Panc1 (cell line): ENCODE data around the gene TMEM253. TPM values are rescaled to one million over a fixed set of nuclear protein-coding genes. Genes with fewer than 3 reads are reported as not detected.

Experiments
- ATAC-seq: fragments of 200-7000 bp; cut with Tn5 transposase; 2 replicates; pipeline ENCODE4 v1.9.1; 2020; ENCODE audit warnings: mild to moderate bottlenecking, moderate library complexity
- BruUV-seq: library from RNA; stranded (reverse); fragments of 400-500 nt; replicated peaks from 2 replicates; lab custom pipeline; 2021; lab: Mats Ljungman, UMichigan
- CTCF ChIA-PET: fragments of 300-600 bp; sonication (Branson Sonifier 250); formaldehyde crosslinking; loops from one replicate; lab custom pipeline; 2022; ENCODE audit warnings: antibody characterized with exemption; lab: Charles Lee
- POLR2A ChIA-PET: fragments of 300-600 bp; sonication (Branson Sonifier 250); formaldehyde crosslinking; loops from one replicate; lab custom pipeline; 2022; ENCODE audit warnings: antibody characterized with exemption; lab: Charles Lee
- DNase-seq: peaks from one replicate; pipeline ENCODE4 v3.0.0-alpha.2; 2010; ENCODE audit warnings: low read depth, low spot score
- H3K27ac ChIP-seq: 2 replicates; pipeline ENCODE4 v1.5.1; 2011; ENCODE audit warnings: mild to moderate bottlenecking, low read length, inconsistent platforms
- H3K27me3 ChIP-seq: fragments of 200-500 bp; sonication (Bioruptor generic); 2 replicates; pipeline ENCODE4 v1.6.0; 2014; ENCODE audit warnings: low read length, inconsistent platforms; ENCODE audit not compliant: control insufficient read depth, insufficient read depth
- H3K36me3 ChIP-seq: fragments of 200-500 bp; sonication (Bioruptor generic); 2 replicates; pipeline ENCODE4 v1.5.1; 2014; ENCODE audit warnings: inconsistent platforms, mild to moderate bottlenecking, low read length, moderate library complexity; ENCODE audit not compliant: control insufficient read depth, insufficient read depth
- H3K4me1 ChIP-seq: 2 replicates; pipeline ENCODE4 v1.5.1; 2011; ENCODE audit warnings: inconsistent platforms, mild to moderate bottlenecking, low read length, moderate library complexity; ENCODE audit not compliant: control insufficient read depth, insufficient read depth
- H3K4me3 ChIP-seq, 2 experiments: 2 replicates each; pipeline ENCODE4 v1.5.1; 2011 to 2012; ENCODE audit warnings: low read depth in 2 of 2, low read length in 2 of 2, mild to moderate bottlenecking in 2 of 2, inconsistent platforms in 1 of 2, moderate library complexity in 1 of 2
- H3K9me3 ChIP-seq: fragments of 200-500 bp; sonication (Bioruptor generic); 2 replicates; pipeline ENCODE4 v1.5.1; 2014; ENCODE audit warnings: low read depth, mild to moderate bottlenecking, inconsistent platforms, low read length, moderate library complexity; ENCODE audit not compliant: control insufficient read depth, insufficient read depth
- CTCF ChIP-seq: fragments of 450-650 bp; IDR thresholded peaks from 2 replicates; pipeline ENCODE4 v1.5.1; 2017; ENCODE audit warnings: mild to moderate bottlenecking
- POLR2AphosphoS5 ChIP-seq: IDR thresholded peaks from 2 replicates; pipeline ENCODE4 v1.6.1; 2012; ENCODE audit warnings: mild to moderate bottlenecking, low read depth, low read length, moderate library complexity
- REST ChIP-seq, 2 experiments: IDR thresholded peaks; 2 replicates each; pipeline ENCODE4 v1.6.1; 2011 to 2012; ENCODE audit warnings: low read depth in 2 of 2, control low read depth in 1 of 2, low read length in 1 of 2, mild to moderate bottlenecking in 1 of 2, moderate library complexity in 1 of 2; ENCODE audit not compliant: insufficient read depth in 1 of 2
- SIN3A ChIP-seq: IDR thresholded peaks from 2 replicates; pipeline ENCODE4 v1.6.1; 2012; ENCODE audit warnings: low read depth, mild to moderate bottlenecking, low read length, moderate library complexity, borderline replicate concordance; ENCODE audit not compliant: insufficient read depth
- TCF7L2 ChIP-seq: IDR thresholded peaks from 2 replicates; pipeline ENCODE4 v1.6.1; 2011; ENCODE audit warnings: mild to moderate bottlenecking, low read depth, low read length, inconsistent platforms
- in situ Hi-C: cut with HindIII; loops from 2 replicates; pipeline ENCODE4 v1.10.0; 2016; ENCODE audit warnings: low sequenced_read_pairs, low pct_unique_long_range_greater_than_20kb
- intact Hi-C: fragments of 100-400 bp; cut with micrococcal nuclease; formaldehyde crosslinking; loops from one replicate; pipeline ENCODE4 v1.10.0; 2022; ENCODE audit not compliant: unreplicated experiment
- total RNA-seq: library from RNA; stranded (reverse); gene quantifications from one replicate; pipeline ENCODE4 v1.2.1, GENCODE V29; 2021; ENCODE audit not compliant: unreplicated experiment

TMEM253 gene
- total RNA-seq, 1 experiment from 2014 or later, result 0.33 TPM

GRCh38 chr14:21054123-21054767, 46.6 kb upstream of the TMEM253 start:
- H3K36me3 ChIP-seq, result no peaks in the 10 kb centered on the region
- H3K9me3 ChIP-seq, result no peaks in the 10 kb centered on the region
- no peak for DNase-seq
- BruUV-seq, result no TSS peak
- intact Hi-C loops (no loop called here), in situ Hi-C loops (no loop called here)
- ChIA-PET CTCF (interaction anchor here (0.6 kb wide), 1 partner anchor 33 kb away, joined by 4 read pairs; no protein-coding TSS in a partner anchor), POLR2A (no interaction called here)
- ATAC-seq, result no peak
- H3K27ac ChIP-seq, result no peak overlapping the region
- TF ChIP-seq TCF7L2, result no peak
- TF ChIP-seq CTCF, result no peak
- no peak for TF ChIP-seq POLR2AphosphoS5
- no peaks in the 10 kb centered on the region for H3K27me3 ChIP-seq
- no peak overlapping the region for H3K4me3 ChIP-seq
- H3K4me1 ChIP-seq, result no peaks in the 10 kb centered on the region

- in situ Hi-C loops, result no loop called here
These were observed 46.1 kb upstream of the TMEM253 start for GRCh38 chr14:21054768-21055145.

More at GRCh38 chr14:21054768-21055145, 46.1 kb upstream of the TMEM253 start:
- no TSS peak for BruUV-seq
- ATAC-seq (no peak), DNase-seq (no peak)
- CTCF ChIA-PET, result no interaction called here
- Histone ChIP-seq H3K4me3 (no peak overlapping the region), H3K9me3 (no peaks in the 10 kb centered on the region), H3K36me3 (no peaks in the 10 kb centered on the region), H3K4me1 (no peaks in the 10 kb centered on the region), H3K27me3 (no peaks in the 10 kb centered on the region), H3K27ac (no peak overlapping the region)
- intact Hi-C loops, result no loop called here
- TF ChIP-seq CTCF (no peak), SIN3A (no peak), REST (IDR thresholded peaks at IDR 0.05; ENCODE audit: insufficient read depth in 1 of 2, low read depth in 2 of 2, low read length in 1 of 2) (no peak), TCF7L2 (no peak), POLR2AphosphoS5 (no peak)
- POLR2A ChIA-PET, result no interaction called here
